Middle frontal gyrus (tissue), 1 donor: ENCODE results near the gene AKAP8.
"Not testable (repeated sequence)": the region's sequence is repeated elsewhere in the genome, so short reads cannot be mapped to it uniquely, and the experiment has no call there.

Experiments
- DNase-seq: peaks from one replicate; pipeline ENCODE4 v3.0.0-alpha.2; 2015; ENCODE audit warnings: low spot score; ENCODE audit errors: extremely low spot score

Gene AKAP8

DNA sequence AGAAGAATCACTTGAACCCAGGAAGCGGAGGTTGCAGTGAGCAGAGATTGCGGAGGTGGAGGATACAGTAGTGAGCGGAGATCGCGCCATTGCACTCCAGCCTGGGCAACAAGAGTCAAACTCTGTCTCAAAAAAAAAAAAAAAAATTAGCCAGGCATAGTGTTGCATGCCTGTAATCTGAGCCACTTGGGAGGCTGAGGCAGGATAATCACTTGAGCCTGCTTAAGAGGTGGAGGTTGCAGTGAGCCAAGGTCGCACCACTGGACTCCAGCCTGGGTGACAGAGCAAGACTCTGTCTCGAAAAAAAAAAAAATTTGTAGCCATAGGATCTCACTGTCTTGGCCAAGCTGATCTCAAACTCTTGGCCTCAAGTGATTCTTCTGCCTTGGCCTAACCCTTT is 43.6 kb downstream of the AKAP8 start:
- DNase-seq = not testable (repeated sequence)

DNA sequence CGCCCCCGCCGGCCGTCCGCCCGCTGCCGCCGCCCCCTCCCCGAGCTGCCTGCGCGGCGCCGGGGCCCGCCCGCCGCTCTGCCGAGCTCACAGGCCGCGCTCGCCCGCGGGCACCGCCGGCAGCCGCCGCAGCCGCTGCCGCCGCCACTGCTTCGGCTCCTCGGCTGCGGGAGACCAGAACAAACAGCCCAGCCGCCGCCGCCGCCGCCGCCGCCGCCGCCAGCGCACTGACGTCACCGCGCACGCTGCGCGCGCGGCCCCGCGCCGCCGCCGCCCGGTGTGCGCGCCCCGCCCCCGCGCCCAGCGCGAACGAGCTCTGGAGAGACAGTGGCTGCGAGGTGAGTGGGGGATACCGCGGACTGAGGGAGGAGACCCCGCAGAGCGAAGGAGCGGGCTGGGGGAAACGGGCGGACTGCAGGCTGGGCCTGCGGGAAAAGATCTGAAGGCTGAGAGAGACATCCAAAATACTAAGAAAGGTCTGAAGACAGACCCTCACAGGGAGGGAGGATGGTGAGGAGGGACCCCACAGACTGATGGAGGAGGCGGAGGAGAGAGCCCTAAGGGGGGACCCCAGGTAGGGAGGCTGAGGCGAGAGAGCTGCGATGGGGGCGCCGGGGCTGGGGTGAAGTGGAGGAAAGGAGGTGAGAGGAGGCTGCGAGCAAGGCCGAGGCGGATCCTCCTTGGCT is 47.1 kb downstream of the AKAP8 start, which contains the start of gene BRD4:
TSS of gene BRD4 (minus strand) at position 229 of the 686 bp plus-strand sequence. CDS start 59,440 bp downstream, outside the sequence.
- no peak for DNase-seq

DNA sequence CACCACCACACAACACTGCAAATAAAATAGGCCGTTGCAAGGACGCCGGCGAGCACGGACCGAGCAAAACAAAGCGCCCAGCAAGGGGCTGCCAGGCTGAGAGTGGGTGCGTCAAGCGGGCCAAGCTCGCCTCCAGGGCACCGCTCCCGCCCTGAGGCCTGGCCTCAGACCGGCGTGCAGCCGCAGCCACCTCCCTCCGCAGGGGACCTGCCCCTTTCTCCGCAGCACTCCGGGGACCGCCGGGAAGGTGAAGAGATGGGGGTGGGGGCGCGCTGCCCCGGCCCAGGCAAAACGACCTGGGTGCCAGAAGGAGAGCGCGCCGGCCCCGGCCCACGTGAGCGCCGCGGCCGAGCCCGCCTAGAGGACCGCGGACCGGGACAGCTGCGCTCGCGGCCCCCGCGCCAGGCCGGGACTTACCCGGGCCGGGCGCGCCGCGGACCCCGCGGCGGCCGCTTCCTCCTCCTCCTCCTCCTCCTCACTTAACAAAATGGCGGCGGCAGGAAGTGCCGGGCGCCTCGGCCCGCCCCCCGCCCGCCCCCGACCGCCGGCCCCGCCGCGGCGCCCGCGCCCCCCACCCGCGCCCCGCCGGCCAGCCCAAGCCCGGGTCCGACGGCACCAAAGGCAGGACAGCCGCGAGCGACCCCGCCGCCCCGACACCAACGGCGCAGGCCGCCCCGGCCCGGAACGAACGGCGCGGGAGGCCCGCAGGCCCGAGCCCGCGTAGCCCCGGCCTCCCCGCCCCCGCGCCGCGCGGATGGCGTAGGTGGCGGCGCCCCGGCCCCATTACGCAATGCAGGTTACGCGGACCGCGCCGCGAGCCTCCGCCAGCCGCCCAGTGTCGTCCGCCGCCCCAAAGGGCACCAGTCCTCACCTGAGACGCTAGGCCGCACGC is 47.9 kb downstream of the AKAP8 start:
- DNase-seq = no peak

- no peak for DNase-seq
These were observed 48.7 kb downstream of the AKAP8 start for GRCh38 chr19:15330801-15331418.

DNA sequence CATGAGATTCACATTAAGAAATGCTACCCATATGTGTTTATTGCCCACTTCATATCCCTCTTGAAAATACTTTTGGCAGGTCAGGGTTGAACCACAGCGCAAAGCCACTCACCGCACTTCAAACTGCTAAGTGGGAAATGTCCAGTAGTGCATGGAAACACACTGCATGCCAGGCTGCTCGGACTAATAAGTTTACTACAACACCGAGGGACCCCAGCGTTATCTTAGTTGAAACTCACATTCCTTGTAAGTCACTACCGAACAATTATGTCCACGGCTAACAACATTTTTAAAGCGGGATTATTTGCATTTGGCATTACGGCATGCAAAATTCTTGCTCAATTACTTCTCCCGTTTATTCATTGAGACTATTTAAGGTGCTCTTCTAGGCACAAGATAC is 51.3 kb downstream of the AKAP8 start:
- no peak for DNase-seq

DNA sequence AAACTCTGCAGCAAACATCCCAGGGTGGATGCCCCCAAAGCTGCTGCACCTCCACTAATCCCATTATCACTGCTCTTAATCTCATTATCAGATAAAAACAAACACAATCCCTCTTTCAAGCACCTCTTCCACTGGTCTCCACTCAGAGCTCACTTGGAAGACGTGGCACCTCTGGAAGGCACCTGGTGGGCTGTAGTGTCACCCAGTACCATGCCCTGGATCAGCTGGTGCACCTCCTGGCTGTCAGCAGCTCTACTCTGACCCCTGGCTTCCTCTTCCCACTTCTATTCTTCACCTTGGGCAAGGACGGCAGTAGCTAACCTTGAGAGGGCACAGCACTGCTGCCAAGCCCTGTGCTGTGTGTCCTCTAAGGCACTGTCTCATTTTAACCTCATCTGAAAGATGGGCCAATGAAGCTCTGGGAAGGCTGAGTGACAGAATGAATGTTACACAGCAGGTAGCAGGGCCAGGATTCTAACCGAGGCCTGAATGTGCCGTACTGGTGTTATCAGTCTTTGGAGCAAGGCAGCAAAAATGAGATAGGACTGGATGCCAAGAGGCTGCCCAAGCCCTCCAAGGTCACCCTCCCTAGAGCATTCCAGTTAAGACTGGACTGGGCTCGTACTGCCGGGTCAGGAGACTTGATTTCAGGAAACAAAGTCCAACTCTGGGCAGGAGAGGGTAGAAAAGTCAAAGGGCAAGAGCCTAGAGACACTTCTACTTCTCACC is 54.6 kb downstream of the AKAP8 start:
- DNase-seq = no peak

DNA sequence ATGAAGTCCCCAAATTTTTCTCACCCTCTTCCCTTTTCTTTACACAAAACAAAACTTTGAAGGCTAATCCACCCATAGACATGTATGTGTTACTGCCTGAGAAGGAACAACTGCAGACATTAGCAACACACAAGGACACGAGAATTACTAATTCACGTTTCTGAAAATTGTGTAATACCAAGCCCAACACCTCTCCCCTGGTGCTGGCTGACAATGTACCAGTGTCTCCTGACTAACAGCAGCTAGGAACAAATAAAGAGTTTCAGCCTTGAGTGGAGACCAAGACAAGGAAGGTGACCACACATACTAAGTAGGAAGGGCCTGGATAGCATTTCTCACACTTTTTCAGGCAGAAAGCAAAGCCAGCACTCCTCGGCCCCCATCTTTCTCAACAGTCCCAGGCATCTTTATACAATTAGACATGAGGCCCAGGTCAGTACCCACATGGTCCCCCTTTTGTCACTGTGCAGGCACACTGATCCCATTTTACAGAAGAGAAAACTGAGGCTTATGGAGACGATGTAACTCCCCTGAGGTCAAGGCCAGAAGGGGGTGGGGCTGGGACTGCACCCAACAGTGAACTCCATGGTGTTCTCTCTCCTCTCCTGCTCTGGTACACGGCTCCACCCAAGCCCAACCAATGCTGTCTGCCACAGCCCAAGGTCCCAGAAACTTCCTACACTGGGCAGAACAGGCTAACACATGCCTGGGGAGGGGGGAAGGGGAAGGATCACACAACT is 55.9 kb downstream of the AKAP8 start:
- no peak for DNase-seq

GRCh38 chr19:15321739-15322138 is 57.8 kb downstream of the AKAP8 start:
- no peak for DNase-seq

DNA sequence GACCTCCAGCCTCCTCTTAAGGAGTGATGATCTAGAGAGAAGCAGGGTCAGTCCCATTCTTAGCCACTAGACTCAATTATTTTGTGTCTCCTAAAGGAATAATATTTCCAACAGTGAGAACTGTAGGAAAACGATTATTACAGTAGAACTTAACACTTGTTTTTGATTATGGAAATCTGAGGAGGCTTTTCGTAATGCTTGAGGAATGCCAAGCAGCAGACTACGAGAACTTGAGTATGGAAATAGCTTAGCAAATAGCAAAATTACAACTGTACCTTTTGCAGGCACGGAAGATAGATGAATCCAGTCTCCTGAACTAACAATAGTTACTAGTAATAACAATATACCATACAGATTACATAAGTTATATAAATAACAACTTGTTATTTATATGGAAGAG is 59.5 kb downstream of the AKAP8 start:
- no peak for DNase-seq

GRCh38 chr19:15318241-15318691 is 61.3 kb downstream of the AKAP8 start:
- DNase-seq = no peak

GRCh38 chr19:15317392-15318071 is 62.1 kb downstream of the AKAP8 start:
- no peak for DNase-seq

- DNase-seq = no peak
These were observed 63.1 kb downstream of the AKAP8 start for GRCh38 chr19:15316498-15316897.

DNA sequence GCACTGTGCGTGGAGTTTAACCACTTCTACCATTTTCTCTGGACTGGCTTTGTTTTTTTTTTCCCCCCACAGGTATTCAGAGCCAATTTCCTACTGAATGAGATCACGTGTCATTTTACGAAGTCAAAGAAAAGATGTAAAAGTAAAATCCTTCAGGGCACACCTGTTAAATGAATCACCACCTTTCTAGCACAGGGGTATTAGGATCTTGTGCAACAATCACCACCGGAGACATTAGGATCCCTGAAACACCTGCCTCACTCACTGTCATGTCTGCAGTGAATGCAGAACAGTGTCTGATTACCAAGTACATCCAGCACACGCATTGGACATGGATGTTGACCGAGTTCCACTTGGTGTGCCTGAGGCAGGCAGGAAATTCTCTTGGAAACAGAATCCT is 64.5 kb downstream of the AKAP8 start:
- no peak for DNase-seq

DNA sequence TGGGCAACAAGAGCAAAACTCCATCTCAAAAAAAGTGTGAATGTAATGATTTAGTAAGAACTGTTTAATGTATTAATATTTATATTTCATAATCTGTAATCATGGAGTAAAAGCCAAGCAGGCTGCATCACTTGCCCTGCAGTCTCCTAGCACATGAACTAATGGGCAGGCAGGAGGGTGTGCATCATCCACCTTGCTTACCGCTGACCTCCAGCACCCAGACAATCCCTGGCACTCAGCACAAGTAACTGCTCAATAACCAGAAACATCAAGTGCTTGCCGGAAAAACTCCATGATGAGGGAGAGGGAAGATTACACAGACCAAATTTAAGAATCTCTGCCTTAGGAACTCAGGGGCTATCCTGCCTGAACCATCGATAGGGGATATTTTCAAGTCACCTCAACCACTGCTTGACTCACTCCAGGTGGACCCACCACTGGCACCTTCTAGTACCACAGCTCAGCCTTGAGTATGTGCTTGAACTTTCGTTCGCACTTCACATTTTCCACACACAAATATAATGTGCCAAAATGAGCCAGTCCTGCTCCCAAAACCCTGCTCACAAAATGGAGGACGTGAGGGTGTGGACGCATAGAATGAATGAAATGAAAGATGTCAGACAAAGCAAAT is 65.8 kb downstream of the AKAP8 start:
- DNase-seq = no peak

- DNase-seq = no peak
These were observed 72.4 kb downstream of the AKAP8 start for GRCh38 chr19:15307169-15307568.

DNA sequence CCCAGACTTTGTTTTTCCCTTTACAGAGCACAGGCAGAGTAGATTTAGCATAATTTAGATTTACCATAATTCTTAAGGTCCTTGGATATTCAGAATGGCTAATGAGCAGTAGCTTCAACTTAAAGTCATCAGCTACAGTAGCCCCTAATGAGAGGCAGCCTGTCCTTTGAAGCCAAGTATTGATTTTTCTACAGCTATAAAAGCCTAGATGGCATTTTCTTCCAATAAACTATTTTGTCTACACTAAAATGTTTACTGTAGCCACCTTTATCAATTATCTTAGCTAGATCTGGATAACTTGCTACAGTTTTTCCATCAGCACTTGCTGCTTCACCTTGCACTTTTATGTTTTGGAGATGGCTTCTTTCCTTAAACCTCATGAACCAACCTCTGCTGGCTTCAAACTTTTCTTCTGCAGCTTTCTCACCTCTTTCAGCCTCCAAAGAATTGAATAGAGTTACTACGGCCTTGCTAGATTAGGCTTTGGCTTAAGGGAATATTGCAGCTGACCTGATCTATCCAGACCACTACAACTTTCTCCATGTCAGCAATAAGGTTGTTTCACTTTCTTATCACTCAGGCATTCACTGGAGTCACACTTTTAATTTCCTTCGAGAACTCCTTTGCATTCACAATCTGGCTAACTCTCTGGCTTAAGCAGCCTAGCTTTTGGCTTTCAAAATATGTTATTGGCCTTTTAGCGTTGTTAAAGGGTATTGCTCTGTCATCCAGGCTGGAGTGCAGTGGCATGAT is 73.8 kb downstream of the AKAP8 start:
- DNase-seq = no peak

DNA sequence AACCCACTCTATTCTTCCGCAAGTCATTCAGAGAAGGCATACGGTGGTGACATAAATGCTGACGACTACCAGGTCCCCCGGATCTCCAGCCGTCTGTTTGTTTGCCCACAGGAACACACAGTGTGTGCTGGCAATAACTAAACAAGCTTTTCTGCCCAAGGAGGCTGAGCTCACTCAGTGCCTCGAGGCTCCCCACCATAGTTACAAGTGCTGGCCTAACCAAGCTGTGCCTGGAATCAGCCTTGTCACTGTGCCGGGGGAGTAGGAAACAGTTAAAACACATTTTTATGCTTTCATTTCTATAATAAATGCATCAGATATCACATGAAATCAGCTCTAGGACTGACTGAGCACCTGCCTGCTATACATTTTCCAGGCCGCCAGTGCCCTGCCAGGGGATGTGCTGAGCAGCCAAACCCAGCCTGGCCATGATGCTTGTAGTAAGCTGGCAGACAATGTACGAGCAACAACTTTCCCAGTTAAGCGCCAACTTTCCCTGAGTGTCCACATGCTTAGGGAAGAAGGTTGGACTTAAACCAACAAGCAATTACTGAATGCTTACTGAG is 75.4 kb downstream of the AKAP8 start:
- DNase-seq = no peak
